Esophagus squamous epithelium (tissue), 4 donors: ENCODE results near the gene KLHL11.

Experiments
- POLR2A ChIP-seq, 4 donors: fragments of 450-650 bp; IDR thresholded peaks; one replicate each; pipeline ENCODE4 v1.6.1; 2017; ENCODE audit warnings: antibody characterized with exemption in 4 of 4, mild to moderate bottlenecking in 4 of 4, moderate library complexity in 3 of 4
- TF ChIP-seq, protein P1 (sequence below), 6 experiments: fragments of 450-650 bp in 4 of 6; fragments of 200-600 bp in 2 of 6; sonication (generic) in 2 of 6; IDR thresholded peaks; one replicate each; pipeline ENCODE4 v1.5.1; 2016 to 2019; ENCODE audit warnings: antibody characterized with exemption in 6 of 6, mild to moderate bottlenecking in 4 of 6, moderate library complexity in 4 of 6

DNA sequence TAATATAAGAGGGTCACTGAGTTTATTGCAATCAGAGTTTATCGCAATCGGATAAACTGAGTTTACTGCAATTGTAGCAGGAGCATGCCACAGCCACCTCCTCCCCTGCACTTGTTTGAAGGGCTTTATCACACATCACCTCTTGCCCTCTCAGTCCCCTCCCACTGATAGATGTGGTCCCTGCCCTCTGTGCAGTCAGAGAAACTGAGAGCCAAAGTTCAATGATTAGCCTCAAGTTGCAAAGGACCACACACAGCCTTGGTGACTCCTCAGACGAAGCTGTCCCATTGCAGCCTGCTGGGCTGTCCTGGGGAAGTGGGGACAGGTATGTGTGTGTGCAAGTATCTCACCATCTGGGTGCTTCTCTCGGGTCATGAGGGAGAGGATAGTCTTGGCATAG lies 39.9 kb upstream of the KLHL11 start:
- TF ChIP-seq, protein P1, sequence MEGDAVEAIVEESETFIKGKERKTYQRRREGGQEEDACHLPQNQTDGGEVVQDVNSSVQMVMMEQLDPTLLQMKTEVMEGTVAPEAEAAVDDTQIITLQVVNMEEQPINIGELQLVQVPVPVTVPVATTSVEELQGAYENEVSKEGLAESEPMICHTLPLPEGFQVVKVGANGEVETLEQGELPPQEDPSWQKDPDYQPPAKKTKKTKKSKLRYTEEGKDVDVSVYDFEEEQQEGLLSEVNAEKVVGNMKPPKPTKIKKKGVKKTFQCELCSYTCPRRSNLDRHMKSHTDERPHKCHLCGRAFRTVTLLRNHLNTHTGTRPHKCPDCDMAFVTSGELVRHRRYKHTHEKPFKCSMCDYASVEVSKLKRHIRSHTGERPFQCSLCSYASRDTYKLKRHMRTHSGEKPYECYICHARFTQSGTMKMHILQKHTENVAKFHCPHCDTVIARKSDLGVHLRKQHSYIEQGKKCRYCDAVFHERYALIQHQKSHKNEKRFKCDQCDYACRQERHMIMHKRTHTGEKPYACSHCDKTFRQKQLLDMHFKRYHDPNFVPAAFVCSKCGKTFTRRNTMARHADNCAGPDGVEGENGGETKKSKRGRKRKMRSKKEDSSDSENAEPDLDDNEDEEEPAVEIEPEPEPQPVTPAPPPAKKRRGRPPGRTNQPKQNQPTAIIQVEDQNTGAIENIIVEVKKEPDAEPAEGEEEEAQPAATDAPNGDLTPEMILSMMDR (IDR thresholded peaks at IDR 0.05): no peak
- no peak for TF ChIP-seq POLR2A (IDR thresholded peaks at IDR 0.05)
